Mesendoderm (in vitro differentiated cells): ENCODE data around the gene TMEM98.
A peak's percentile ranks its signal among the peaks of the same experiment; 100 is the strongest.
"Not testable (repeated sequence)": the region's sequence is repeated elsewhere in the genome, so short reads cannot be mapped to it uniquely, and the experiment has no call there.

Experiments used
- DNase-seq: peaks from one replicate; pipeline ENCODE4 v3.0.0; 2013
- H2AK5ac ChIP-seq: 2 replicates; pipeline ENCODE4 v1.6.1; 2013; ENCODE audit warnings: low read length, inconsistent platforms
- H2BK120ac ChIP-seq: 2 replicates; pipeline ENCODE4 v1.6.1; 2013; ENCODE audit warnings: low read depth, mild to moderate bottlenecking, low read length, moderate library complexity, mixed read lengths
- H2BK15ac ChIP-seq: replicated peaks from 2 replicates; pipeline ENCODE4 v1.6.1; 2013; ENCODE audit warnings: low read depth, mild to moderate bottlenecking, moderate library complexity
- H2BK5ac ChIP-seq: 2 replicates; pipeline ENCODE4 v1.6.1; 2013; ENCODE audit warnings: low read length, inconsistent platforms
- H3K18ac ChIP-seq: 2 replicates; pipeline ENCODE4 v1.6.1; 2013; ENCODE audit warnings: mild to moderate bottlenecking, low read length, mixed read lengths
- H3K23ac ChIP-seq: one replicate; pipeline ENCODE4 v1.6.1; 2013; ENCODE audit warnings: low read length
- H3K27ac ChIP-seq: 2 replicates; pipeline ENCODE4 v1.5.1; 2013; ENCODE audit warnings: low read depth, mild to moderate bottlenecking, inconsistent platforms, low read length, moderate library complexity
- H3K27me3 ChIP-seq: 2 replicates; pipeline ENCODE4 v1.6.1; 2013; ENCODE audit warnings: low read length, control low read depth, mild to moderate bottlenecking, inconsistent platforms; ENCODE audit not compliant: insufficient read depth, poor library complexity
- H3K36me3 ChIP-seq: 2 replicates; pipeline ENCODE4 v1.6.1; 2013; ENCODE audit warnings: low read length, inconsistent platforms; ENCODE audit not compliant: control insufficient read depth, insufficient read depth
- H3K4ac ChIP-seq: one replicate; pipeline ENCODE4 v1.6.1; 2013; ENCODE audit warnings: low read depth, mild to moderate bottlenecking, low read length, moderate library complexity
- H3K4me1 ChIP-seq: 2 replicates; pipeline ENCODE4 v1.6.1; 2013; ENCODE audit warnings: low read depth, low read length, inconsistent platforms; ENCODE audit not compliant: control insufficient read depth
- H3K4me2 ChIP-seq: 2 replicates; pipeline ENCODE4 v1.6.1; 2013; ENCODE audit warnings: low read length
- H3K4me3 ChIP-seq: 2 replicates; pipeline ENCODE4 v1.5.1; 2013; ENCODE audit warnings: mild to moderate bottlenecking, low read length
- H3K56ac ChIP-seq: one replicate; pipeline ENCODE4 v1.6.1; 2013; ENCODE audit warnings: low read length
- H3K79me1 ChIP-seq: 2 replicates; pipeline ENCODE4 v1.6.1; 2013; ENCODE audit warnings: low read length, inconsistent platforms
- H3K79me2 ChIP-seq: 2 replicates; pipeline ENCODE4 v1.6.1; 2013; ENCODE audit warnings: mild to moderate bottlenecking, low read length; ENCODE audit not compliant: control insufficient read depth, insufficient read depth
- H3K9ac ChIP-seq: 2 replicates; pipeline ENCODE4 v1.6.1; 2013; ENCODE audit warnings: low read length, inconsistent platforms
- H4K5ac ChIP-seq: one replicate; pipeline ENCODE4 v1.6.1; 2013; ENCODE audit warnings: low read length
- H4K8ac ChIP-seq: one replicate; pipeline ENCODE4 v1.6.1; 2013; ENCODE audit warnings: low read depth, mild to moderate bottlenecking, control low read depth, low read length, moderate library complexity
- WGBS: extraction: QIAGEN DNeasy Blood & Tissue Kit; methylation state at CpG from one replicate; pipeline ENCODE4 v1.1.7; 2013; ENCODE audit warnings: low lambda C conversion rate, missing lambda C conversion rate; ENCODE audit not compliant: insufficient coverage; ENCODE audit errors: extremely low coverage; 5-methylcytosine and 5-hydroxymethylcytosine counted together

Gene TMEM98

DNA sequence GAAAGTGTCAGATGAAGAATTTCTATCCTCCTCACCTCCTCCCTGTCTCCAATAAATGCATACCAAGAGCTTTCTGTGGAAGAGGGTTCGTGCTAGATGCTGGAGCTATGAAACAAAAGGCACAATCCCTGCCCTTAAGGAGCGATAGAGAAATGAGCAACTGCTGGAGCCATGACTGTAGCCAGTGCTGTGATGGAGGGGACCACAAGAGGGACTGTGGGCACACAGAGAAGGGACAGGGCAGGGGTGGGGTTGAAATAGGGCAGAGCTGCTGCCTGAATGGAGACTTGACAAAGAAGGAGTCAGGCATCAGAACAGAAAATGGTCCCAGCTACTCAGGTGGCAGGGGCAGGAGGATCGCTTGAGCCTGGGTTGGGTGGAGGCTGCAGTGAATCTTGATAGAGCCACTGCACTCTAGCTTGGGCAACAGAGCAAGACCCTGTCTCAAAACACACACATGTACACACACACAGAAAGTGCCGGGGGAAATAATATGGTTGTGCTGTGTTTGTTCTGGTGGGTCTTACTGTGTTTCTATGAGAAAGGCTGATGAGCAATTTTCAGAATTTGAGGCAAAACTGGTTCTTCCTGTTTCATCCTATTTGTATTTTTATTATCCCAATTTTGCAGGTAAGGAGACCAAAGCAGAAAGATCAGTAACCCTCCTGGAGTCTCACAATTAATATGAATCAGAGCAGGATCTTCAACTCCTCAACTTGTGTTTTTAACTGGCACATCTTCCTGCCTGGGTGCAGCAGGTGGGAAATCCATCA lies 16.5 kb downstream of the TMEM98 start:
- H2BK15ac ChIP-seq = no peak overlapping the region
- no peaks in the 10 kb centered on the region for H3K27me3 ChIP-seq
- no peak overlapping the region for H3K4me3 ChIP-seq
- H3K79me1 ChIP-seq = no peaks in the 10 kb centered on the region
- no peak overlapping the region for H3K56ac ChIP-seq
- peak; percentile 24 for DNase-seq
- no peaks in the 10 kb centered on the region for H3K4me1 ChIP-seq
- H2BK120ac ChIP-seq = no peak overlapping the region
- H2BK5ac ChIP-seq = no peak overlapping the region
- no peak overlapping the region for H3K9ac ChIP-seq
- no peak overlapping the region for H4K5ac ChIP-seq
- H3K27ac ChIP-seq = no peak overlapping the region
- no peak overlapping the region for H3K4ac ChIP-seq
- no peak overlapping the region for H3K4me2 ChIP-seq
- no peaks in the 10 kb centered on the region for H3K79me2 ChIP-seq
- no peak overlapping the region for H3K18ac ChIP-seq
- no CpG with 5 or more reads among the region's 4 CpGs for WGBS
- no peak overlapping the region for H3K23ac ChIP-seq
- no peaks in the 10 kb centered on the region for H3K36me3 ChIP-seq
- no peak overlapping the region for H2AK5ac ChIP-seq
- H4K8ac ChIP-seq = no peak overlapping the region

DNA sequence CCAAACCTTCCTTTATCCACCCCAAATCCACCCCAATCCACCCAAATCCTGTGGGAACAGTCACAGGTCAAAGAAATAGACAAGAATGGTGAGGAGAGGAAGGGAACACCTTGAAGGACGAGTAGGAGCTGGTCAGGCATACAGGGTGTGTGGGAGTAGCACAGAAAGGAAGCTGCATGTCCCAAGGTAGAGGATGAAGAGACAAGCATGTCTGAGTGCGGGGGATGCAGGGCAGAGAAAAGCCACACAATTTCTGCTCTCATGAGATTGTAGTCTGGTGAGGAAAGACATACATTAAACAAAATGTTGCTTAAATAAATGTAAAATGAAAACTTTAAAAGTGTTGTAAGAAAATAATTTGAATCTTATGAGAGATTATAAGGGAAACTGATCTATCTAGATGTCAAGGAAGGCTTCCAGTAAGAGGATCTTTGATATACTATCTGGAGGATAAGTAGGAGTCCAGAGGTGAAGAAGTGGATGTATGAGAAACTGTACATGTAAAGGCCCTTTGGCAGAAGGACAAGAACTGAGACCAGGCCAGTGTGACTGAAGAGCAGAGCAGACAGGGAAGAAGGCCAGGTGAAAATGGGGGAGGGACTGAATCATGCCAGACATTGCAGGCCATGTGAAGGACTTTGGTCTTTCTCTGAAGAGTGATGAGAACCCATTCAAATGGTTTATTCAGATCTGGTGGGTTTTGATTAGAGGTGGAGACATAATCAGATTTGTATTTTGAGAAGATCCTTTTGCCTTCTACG lies 18.6 kb downstream of the TMEM98 start:
- no peak overlapping the region for H2BK5ac ChIP-seq
- H3K27ac ChIP-seq = no peak overlapping the region
- H3K23ac ChIP-seq = no peak overlapping the region
- H3K79me1 ChIP-seq = no peaks in the 10 kb centered on the region
- no peak overlapping the region for H2AK5ac ChIP-seq
- no peaks in the 10 kb centered on the region for H3K79me2 ChIP-seq
- H3K18ac ChIP-seq = no peak overlapping the region
- no peak overlapping the region for H3K4ac ChIP-seq
- no CpG with 5 or more reads among the region's 3 CpGs for WGBS
- no peak overlapping the region for H2BK15ac ChIP-seq
- no peaks in the 10 kb centered on the region for H3K4me1 ChIP-seq
- no peak overlapping the region for H4K5ac ChIP-seq
- H3K4me2 ChIP-seq = no peak overlapping the region
- H2BK120ac ChIP-seq = no peak overlapping the region
- no peak overlapping the region for H3K9ac ChIP-seq
- no peaks in the 10 kb centered on the region for H3K36me3 ChIP-seq
- no peak for DNase-seq
- no peak overlapping the region for H3K4me3 ChIP-seq
- H3K27me3 ChIP-seq = no peaks in the 10 kb centered on the region
- no peak overlapping the region for H3K56ac ChIP-seq
- H4K8ac ChIP-seq = no peak overlapping the region

DNA sequence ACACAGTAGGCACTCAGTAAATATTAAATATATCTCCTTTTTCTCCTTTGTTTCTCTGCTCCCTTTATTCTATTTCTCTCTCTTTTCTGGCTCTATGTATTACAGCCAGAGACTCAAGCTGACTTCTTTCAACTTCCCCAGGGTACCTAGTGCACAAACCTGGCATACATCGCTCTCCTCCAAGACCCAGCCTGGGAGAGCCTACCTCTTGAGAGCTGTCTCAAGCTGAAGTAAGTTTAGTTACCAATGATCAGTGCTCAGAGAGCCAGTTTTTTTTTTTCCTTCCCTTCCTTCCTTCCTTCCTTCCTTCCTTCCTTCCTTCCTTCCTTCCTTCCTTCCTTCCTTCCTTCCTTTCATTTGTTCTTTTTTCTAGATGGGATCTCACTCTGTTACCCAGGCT lies 19.8 kb downstream of the TMEM98 start:
- H3K18ac ChIP-seq = no peak overlapping the region
- H3K36me3 ChIP-seq = no peaks in the 10 kb centered on the region
- H2BK5ac ChIP-seq = no peak overlapping the region
- H3K27ac ChIP-seq = no peak overlapping the region
- no peak overlapping the region for H3K56ac ChIP-seq
- H3K4ac ChIP-seq = no peak overlapping the region
- H3K4me1 ChIP-seq = no peaks in the 10 kb centered on the region
- H3K23ac ChIP-seq = no peak overlapping the region
- H2AK5ac ChIP-seq = no peak overlapping the region
- no peak overlapping the region for H3K4me2 ChIP-seq
- no peak overlapping the region for H3K9ac ChIP-seq
- no peaks in the 10 kb centered on the region for H3K79me2 ChIP-seq
- no peaks in the 10 kb centered on the region for H3K79me1 ChIP-seq
- H3K27me3 ChIP-seq = no peaks in the 10 kb centered on the region
- H3K4me3 ChIP-seq = no peak overlapping the region
- WGBS = no CpG with 5 or more reads among the region's 1 CpG
- H4K5ac ChIP-seq = no peak overlapping the region
- H4K8ac ChIP-seq = no peak overlapping the region
- no peak overlapping the region for H2BK15ac ChIP-seq
- no peak overlapping the region for H2BK120ac ChIP-seq
- DNase-seq = no peak

DNA sequence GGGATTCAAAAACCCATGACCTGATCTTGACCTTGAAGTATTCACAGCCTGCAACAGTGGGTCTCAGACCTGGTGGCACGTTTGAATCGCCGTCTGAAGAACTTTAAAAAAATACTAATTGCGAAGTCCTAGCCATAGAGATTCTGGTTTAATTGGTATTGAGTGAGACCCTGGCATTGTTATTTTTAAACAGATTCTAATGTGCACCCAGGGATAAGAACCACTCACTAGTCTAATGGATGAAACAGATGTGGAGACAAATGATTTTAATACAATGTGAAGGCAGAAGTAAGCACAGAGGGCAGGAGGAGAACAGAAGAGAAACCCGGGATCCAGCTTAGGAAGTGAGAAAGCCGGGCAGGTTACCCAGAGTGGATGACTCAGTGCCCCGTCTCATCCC lies 21.2 kb downstream of the TMEM98 start:
- Histone ChIP-seq H3K27ac (no peak overlapping the region), H3K4me3 (no peak overlapping the region), H3K79me1 (no peaks in the 10 kb centered on the region), H2BK5ac (no peak overlapping the region), H3K23ac (no peak overlapping the region), H3K36me3 (no peaks in the 10 kb centered on the region), H4K5ac (no peak overlapping the region), H3K18ac (no peak overlapping the region), H3K56ac (no peak overlapping the region), H2AK5ac (no peak overlapping the region), H3K4me1 (no peaks in the 10 kb centered on the region), H2BK15ac (no peak overlapping the region), H4K8ac (no peak overlapping the region), H3K9ac (no peak overlapping the region), H3K27me3 (no peaks in the 10 kb centered on the region), H2BK120ac (no peak overlapping the region), H3K79me2 (no peaks in the 10 kb centered on the region), H3K4me2 (no peak overlapping the region), H3K4ac (no peak overlapping the region)
- DNase-seq = no peak
- no CpG with 5 or more reads among the region's 7 CpGs for WGBS

DNA sequence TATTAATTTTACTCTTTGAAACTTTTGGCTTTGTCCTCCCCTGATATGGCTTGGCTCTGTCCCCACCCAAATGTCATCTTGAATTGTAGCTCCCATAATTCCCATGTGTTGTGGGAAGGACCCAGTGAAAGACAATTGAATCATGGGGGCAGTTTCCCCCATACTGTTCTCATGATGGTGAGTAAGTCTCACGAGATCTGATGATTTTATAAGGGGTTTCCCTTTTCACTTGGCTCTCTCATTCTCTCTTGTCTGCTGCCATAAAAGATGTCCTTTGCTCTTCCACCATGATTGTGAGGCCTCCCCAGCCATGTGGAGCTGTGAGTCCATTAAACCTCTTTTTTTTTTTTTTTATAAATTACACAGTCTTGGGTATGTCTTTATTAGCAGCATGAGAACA lies 24.5 kb downstream of the TMEM98 start:
- WGBS = no CpG with 5 or more reads among the region's 1 CpG

More for the DNA sequence above, 24.5 kb downstream of the TMEM98 start:
- not testable (repeated sequence) for H3K79me2 ChIP-seq, H3K4me2 ChIP-seq, H4K8ac ChIP-seq, H3K79me1 ChIP-seq, H2BK120ac ChIP-seq, H3K27me3 ChIP-seq, H2BK15ac ChIP-seq, H3K4me1 ChIP-seq, H3K27ac ChIP-seq, DNase-seq, H3K9ac ChIP-seq, H2AK5ac ChIP-seq, H3K36me3 ChIP-seq, H3K23ac ChIP-seq, H3K18ac ChIP-seq, H3K4ac ChIP-seq, H3K56ac ChIP-seq, H3K4me3 ChIP-seq, H2BK5ac ChIP-seq, H4K5ac ChIP-seq
